HG03060 (cell line): ENCODE data around the gene HOXC6.
"Not testable (repeated sequence)": the region's sequence is repeated elsewhere in the genome, so short reads cannot be mapped to it uniquely, and the experiment has no call there.

ENCODE experiments used
- ATAC-seq: cut with Tn5 transposase; IDR thresholded peaks from one replicate; pipeline ENCODE4 v1.9.1; 2021; ENCODE audit warnings: low read depth, moderate number of reproducible peaks; ENCODE audit not compliant: unreplicated experiment

HOXC6 gene

DNA sequence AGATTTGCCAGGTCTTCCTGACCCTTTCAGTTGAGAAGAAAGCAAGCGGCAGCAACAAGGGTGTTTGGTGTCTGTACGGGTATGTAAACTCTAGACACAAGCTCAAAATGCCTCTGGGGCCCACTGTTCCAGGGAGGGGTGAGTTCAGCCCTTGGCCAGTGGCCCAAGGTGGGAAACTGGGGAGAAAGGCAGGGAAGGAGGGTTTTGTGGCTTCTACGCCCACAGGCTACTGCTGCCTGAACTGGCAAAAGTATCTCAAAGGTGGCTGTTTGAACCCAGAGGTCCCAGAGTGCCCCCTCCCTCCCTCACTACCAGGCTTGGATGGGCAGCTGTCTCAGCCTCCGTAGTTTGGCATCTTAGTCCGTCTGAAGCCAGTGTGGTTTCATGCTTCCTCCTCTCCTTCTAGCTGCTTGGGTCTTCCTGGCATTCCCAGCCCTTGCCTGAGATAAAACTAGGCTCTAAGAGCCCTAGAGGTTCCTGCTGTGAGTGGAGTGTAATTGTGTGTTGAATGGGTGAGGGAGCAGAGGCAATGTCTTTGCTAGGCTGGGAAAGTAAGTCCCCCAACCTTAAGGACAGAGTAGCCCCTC is 10.1 kb downstream of the HOXC6 start:
- ATAC-seq, result no peak

DNA sequence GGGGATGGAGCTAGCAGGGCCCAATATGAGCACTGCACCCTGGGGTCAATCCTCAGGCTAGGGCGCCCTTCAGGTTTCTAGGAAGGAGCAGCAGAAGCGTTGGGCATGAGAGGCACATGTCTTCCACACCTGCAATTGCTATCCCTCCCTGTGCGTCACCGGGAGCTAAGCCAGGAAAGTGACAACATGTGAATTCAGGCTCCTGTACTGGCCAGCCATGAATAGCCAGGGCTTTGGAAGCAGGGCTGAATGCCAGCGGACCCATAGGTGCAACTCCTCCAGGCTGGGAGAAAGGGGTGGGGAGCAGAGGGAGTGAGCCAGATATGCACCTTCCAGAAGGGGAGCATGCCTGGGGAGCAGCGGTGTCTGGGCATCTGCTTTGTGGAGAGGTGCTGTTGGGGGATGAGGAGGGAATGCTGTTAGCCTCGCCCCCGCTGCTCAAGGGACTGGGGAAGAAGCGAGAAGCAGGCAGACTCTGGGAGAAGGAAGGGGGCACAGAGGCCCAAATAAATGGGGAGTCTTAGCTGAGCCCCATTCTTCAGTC is 10.7 kb downstream of the HOXC6 start:
- ATAC-seq, result no peak

DNA sequence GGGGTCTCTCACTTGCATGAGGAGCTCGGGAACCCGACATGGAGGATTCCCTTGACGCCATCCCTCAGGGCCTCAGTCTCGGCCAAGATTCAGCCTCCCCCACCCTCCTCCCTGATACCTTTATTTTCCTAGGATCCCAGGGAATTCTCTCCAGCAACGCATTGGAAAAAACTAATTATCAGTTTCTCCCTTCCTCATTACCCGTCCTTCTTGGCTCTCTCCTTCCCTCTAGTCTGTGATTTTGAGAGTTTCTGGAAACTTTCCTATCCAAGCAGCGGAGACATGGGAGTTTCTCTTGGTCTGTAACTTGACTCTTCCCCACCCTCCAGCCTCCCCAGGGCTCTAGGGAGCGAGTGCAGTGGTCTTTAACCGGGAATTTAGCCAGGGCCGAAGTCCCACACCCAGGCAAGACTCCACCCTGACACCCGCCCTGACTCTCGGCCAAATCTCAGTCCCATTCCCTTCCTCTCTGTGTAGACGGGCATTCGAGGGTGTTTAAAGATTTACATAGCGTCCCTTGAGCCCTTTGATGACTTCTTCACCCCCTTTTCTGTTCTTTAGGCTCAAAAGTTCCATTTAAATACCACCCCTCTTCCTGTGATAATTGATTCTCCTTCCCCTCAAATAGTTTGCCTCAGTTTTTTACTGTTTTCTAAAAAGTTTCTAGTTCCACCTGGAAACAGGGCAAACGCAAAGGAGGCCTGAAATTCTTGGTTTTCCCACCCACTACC is 11.3 kb downstream of the HOXC6 start:
- no peak for ATAC-seq

DNA sequence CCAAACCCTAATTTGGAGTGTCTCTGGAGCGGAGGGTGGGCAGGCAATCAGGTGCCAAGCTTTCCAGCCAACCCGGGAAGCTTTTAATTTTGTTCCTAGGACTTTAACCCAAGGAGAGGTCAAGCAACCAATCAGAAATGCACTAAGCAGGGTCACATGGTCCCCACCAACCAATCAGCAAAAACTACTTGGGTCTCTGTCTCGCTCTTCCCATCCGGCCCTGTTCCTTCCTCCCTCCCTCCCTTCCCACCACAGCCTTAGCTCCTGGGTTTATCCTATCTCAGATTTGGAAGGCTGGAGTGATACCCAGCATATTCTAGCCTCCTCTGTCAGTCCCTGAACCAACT is 11.9 kb downstream of the HOXC6 start:
- ATAC-seq, result no peak

DNA sequence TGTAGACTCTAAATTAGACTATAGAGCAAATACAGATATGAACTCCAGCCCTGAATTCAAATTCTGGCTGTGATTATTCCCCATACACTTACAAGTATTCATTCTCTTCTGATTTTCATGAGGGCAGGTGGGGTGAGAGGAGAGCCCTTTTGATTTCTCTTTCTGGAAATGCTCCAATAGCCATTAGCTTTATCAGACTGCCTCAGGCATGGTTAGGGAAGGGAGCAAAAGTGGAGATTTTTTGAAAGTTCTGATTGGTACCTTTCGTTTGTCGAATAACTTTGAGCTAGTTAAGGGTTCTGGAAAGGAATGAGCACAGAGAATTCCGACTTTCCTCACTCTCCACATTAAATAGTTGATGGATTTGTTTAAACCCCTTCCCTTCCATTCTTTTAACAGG is 12.4 kb downstream of the HOXC6 start:
- no peak for ATAC-seq

DNA sequence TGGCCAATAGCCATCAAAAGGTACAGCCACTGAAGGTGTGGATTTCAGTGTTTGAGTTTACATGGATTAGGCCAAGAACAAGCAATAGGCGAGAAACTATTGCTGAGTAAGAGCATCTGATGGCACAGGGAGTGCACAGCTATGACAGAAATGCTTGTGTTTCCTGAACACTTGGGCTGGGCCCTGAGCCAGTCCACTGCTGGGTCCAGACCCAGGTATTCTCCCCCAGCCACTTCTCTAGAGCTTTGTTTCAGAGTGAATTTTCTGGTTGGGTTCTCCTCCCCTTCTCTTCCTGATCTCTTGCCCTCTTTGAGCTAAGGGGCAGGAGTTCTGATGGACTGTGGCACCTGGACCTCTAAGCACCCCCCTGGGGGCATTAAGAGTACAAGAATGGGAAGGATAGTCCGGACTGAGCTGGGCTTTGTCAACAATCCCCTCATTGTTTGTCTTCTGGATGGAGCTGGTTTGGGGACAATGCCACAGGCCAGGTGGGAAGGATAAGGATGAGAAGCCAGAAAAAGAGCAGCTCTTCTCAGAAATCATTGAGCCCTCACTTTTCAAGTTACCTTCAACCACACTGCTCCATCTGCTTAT is 13.0 kb downstream of the HOXC6 start:
- no peak for ATAC-seq

DNA sequence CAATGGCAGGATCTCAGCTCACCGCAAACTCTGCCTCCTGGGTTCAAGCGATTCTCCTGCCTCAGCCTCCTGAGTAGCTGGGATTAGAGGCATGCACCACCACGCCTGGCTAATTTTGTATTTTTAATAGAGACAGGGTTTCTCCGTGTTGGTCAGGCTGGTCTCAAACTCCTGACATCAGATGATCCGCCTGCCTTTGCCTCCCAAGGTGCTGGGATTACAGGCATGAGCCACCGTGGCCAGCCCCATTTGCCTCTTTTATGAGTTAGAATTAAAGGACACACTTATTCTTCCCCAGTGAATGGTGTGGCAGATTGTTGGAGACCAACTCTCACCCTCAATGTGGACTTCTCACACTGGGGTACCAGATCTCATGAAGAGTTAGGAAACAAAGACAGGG is 13.8 kb downstream of the HOXC6 start:
- not testable (repeated sequence) for ATAC-seq

DNA sequence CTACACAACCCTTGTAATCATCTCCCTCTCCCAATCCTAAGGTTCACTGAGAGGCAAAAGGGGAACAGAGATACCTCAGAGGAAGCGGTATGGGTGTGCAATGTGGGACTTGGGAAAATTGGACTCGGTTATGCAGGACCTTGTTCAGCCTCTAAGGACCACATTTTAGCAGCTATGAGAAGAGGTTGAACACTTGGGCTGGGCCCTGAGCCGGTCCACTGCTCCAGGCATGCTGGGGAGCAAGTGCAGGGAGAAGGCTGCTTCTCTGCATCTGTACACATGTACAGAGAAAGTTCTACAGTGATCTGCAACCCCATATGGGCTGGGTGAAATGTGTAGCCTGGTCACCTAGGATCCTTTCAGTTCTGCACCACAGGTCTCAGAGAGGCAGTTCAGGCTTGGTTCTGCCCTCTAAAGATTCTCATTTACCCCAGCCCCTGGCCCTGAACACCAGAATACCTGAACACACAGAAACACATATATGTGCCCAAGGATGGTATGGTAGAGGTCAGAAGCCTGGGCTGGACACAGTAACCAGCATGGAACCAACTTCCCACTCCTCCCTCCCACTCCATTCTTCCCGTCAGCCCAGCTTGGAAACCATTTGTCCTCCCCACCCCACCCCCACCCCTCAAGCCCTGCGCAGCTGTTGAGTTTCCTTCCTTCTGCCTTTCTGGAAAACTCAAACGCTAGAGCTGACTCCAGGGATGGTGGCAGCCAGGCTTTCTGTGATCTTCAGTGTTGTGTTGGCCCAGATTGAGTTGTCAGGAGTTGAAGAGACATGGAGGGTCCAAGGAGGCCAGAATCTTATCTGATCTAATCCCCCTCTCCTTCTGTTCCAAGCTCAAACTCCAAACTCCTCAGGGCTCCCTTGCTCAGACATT is 15.0 kb downstream of the HOXC6 start:
- ATAC-seq, result no peak

DNA sequence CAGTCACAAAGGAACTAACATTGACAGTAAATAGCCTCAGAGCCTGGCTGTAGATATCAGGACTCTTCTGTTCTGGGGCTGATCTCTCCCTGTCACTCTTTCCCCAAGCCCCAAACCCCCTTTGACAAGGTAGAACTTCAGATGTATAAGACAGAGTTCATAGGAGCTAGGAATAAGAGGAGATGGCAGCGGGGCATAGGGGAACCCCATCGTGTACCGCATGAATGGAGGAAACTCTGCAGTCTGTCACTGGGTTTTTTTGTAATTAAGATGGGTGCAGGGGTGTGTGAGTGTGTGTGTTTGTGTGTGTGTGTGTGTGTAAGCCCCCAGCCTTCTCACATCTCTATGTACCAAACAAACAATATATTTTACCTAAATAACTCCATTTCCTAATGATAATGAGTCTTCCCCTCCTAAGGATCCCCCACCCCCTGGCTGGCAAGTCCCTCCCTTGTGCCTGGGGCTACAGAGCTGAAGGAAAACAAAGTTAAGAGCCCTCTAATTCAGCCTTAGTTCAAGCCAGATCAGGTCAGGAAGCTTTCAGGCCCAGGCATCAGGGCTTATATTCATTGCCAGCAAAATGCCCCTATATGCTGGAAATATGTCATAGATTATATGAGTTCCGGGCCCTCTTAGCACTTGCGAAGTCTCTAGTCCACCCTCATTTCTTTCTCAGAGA is 16.3 kb downstream of the HOXC6 start:
- ATAC-seq, result no peak

DNA sequence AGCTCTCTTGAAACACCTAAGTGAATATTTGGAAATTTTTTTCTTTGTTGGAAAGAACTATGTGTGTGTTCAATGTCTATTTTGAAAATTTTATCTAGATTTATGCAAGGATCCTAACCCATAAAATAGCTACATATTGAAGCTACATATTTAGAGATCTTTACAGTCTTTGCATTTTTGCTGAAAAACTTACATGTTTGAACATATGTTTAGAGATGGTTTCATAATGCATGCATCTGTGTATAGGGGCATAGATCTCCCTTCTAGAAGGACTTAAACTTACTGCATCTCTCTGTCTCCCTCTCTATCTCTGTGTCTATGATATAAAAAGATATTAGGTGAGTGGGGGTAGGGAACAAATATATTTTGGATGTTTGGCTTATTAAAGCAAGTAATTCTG is 17.2 kb downstream of the HOXC6 start:
- no peak for ATAC-seq

DNA sequence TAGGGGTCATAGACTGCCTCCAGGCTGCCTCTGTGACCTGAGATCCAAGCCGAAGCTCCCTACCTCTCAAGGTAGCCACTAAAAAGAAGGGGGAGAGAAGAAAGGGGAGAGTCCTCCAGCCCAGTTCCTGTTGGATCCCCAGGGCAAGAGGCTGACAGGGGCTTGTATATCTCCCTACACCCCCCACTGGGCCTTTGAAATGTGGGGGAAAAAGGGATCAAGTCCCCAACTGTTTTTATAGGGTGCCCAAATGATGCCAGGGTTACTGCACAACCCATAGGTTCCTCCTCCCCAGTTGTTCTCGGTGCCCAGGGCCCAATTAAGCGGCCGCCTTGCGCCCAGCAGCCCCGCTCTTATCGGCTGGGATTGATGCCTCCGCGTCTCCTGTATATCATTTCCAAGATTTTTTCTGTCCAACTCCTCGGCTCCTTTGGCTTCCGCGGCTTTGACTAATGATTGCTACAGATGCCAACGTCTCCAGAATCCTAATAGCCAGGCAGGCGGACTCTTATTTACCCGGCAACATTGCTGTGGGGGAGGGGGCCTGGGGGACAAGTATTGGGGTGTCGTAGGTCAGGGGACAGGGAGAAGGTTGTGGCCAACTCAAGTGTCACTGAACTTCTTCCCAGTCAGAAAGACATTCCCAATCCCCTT is 17.8 kb downstream of the HOXC6 start:
- ATAC-seq, result no peak

DNA sequence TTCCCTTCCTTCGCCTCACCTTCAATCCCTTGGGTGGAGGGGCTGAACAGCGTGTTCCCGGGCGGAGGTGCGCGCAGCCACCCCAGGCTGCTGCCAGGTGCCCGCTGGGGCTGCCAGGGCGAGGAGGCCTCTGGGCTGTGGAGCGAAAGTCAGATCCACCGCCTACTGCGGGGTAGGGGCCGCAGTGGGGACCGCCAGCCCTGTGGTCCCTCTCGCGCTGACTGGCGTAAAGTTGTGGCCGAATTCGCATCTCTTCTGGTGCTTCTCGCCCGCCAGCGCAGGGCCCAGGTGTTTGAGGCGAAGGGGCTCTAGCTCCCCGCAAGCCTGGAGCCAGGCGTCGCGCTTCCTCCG is 18.5 kb downstream of the HOXC6 start:
- no peak for ATAC-seq

DNA sequence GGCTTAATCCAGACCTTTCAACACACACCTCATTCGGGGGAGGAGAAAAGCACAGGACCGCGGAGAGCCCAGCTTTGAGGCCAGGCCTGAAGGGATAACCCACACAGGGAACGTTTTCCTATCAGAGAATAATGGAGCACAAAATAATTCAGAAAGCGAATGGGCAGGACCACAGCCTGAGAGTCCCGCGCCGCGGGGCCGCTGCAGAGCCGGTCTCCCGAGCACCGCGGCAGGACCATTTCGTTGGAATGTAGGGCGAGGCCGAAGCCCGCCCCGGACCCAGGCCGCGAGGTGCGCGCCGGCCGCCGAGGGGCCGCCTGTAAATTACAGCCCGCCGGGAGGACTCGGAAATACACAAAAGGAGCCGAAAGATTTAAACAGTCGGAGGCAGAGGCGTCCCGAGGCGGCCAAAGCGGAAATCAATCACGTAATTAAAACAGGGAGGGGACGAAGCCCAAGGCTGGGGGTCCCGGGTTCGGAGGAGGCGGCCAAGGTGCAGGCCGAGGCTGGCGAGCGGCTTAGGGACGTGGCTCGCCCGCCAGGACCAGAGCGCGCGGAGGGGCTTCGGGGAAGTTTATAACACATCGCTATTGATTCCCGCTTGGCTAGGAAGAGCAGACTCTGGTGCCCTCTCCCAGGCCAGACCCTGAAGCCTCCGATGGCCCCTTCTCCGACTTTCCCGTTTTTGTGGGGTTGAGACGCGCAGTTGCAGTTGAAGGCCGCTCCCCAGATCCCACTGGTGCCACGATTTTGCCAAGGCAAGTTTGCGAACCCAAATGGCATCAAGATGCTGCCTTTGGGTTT is 19.1 kb downstream of the HOXC6 start:
- ATAC-seq, result no peak

DNA sequence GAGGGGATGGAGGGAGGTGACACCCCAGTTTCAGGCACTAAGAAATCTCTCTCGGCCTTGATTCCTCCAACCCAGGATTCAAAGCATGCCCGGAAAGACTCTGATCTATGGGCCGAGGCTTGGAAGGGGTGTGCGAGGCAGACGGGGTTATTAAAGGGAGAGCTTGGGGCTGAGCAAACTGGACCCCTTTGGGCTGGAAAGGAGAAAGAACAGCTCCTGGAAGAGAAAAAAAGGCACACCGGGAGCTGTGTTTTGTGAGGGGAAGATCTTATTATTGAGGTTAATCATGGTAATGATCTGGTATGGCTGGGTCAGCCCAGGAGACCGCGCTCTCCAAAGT is 19.7 kb downstream of the HOXC6 start:
- no peak for ATAC-seq

DNA sequence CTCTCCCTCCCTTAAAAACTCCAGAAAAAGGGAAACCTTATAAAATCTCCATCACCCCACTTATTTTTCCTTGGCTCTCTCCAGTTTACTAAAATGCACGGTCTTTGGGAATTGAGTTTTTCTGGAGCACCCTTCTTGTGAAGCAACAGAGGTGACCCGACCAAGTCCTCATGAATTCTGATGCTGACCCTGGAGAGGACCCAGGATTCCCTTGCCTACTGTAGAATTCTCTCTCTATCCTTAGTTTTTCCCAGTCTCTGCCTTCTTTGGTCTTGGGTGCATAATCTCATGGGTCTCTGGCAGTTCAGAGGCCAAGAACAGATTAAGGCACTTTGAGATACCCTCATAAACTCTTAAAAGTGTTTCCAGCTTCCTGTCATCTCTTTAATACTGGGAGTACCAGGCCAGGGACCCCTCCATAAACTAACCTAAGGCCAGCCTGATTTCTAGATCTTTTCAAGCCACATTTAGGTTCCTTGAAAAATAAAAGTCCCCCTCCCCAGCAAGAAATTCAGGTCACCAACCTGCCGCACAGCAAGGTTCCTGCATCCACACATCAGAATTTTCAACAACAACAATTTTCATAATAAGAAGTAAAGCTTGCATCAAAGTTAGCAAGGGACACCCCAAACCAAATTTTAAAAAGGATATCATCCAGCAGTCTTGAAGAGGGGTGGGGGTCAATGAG is 20.3 kb downstream of the HOXC6 start:
- ATAC-seq, result no peak

DNA sequence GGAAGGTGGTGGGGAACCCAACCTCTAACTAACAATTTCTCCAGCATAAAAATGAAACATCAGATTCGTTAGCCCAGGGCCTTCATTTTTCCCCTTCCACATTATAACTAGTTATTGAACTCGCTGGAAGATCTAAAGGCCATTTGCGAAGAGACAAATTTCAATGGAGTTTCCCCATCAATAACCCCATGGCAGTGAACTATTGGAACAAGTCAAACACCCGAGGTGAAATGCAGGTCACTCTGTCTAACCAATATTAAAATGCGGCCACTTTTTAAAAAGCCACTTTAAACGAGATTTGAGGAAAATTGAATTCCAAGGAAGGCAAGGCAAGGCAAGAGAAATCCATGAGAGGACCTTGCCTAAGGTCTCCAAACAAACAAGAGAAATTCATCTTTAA is 20.9 kb downstream of the HOXC6 start:
- no peak for ATAC-seq

DNA sequence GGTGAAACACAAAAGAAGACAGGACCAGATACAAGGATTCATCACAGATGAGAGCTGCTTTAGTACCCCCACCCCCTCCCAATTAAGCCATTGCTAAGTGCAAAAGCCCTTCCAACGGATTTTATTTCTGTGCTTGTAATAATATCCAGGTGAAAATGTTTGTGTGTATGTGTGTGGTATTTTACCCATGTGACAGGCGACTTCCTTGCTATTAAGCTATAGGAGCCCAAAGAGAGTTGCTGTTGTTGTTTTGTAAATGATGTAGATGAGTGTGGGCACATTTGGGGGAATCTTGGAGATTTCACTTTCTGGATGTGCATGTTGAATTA is 22.2 kb downstream of the HOXC6 start:
- no peak for ATAC-seq

DNA sequence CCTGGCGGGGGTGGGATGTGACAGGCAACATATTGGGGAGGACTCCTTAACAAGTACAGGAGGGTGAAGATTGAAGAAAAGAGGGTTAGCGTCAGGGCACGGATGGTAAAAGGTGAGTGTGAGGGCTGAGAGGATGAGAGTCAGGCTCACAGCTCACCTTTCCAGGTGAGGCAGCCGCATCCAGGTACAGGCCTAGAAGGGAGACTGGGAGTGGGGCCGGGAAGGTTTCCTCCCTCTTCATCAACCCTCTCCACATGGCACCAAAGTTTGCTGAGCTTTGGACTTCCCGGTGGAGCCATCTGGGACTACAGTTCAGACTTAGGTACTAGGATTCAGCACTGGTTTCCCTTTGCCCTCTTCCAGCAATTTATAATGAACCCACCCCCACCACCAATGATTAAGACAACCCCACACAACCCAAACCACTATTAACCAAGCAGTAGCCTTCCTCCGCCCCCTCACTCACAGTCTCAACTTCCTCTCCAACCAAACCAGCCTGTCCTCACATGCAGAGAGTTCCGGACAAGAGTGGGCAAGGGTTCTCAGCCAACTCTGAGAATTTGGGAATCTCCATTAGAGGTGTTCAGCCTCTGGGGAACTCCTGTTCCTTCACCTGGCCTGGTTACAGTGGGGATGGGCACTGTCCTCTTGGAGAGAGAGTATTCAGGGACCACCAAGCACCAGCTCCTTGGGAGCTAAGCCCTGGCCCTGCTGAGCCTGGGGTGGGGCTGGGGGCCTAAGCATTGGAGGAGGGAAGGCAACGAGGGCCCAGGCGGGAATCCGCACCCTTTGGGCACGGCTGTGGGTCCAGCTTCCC is 23.0 kb downstream of the HOXC6 start:
- ATAC-seq, result no peak
